Colon (tissue), 2 donors: ENCODE measurements around the gene FKBP10.
"Not testable (repeated sequence)": the region's sequence is repeated elsewhere in the genome, so short reads cannot be mapped to it uniquely, and the experiment has no call there.

Experiments used
- FAIRE-seq: peaks from 2 replicates; lab custom pipeline; 2012; peaks lifted over from hg19 to GRCh38; lab: Jason Lieb, UNC
- donor health status: control.
- donor health status: control.

Gene FKBP10

GRCh38 chr17:41810659-41811548 is 1.9 kb upstream of the FKBP10 start:
- FAIRE-seq: no peak

GRCh38 chr17:41811549-41812380 is 1.0 kb upstream of the FKBP10 start, which contains the start of gene P3H4:
TSS of gene P3H4 (minus strand) at chr17:41811949. CDS start at chr17:41811915, 34 bp downstream.
- no peak for FAIRE-seq

GRCh38 chr17:41813152-41813680 is 412 bp downstream of the FKBP10 start:
- no peak for FAIRE-seq

GRCh38 chr17:41813699-41814124 is 908 bp downstream of the FKBP10 start:
- FAIRE-seq: no peak

- no peak for FAIRE-seq
Measured at GRCh38 chr17:41814195-41814594, 1.4 kb downstream of the FKBP10 start.

- FAIRE-seq: no peak
Measured at GRCh38 chr17:41816637-41817320, 4.0 kb downstream of the FKBP10 start.

GRCh38 chr17:41818024-41818423 is 5.2 kb downstream of the FKBP10 start:
- no peak for FAIRE-seq

GRCh38 chr17:41821776-41822175 is 9.0 kb downstream of the FKBP10 start:
- FAIRE-seq: no peak

- no peak for FAIRE-seq
Measured at GRCh38 chr17:41822216-41823140, 9.7 kb downstream of the FKBP10 start.

GRCh38 chr17:41823141-41823524 is 10.3 kb downstream of the FKBP10 start:
- no peak for FAIRE-seq

- no peak for FAIRE-seq
Measured at GRCh38 chr17:41823580-41823979, 10.8 kb downstream of the FKBP10 start.

GRCh38 chr17:41824086-41824485 is 11.3 kb downstream of the FKBP10 start:
- FAIRE-seq: no peak

GRCh38 chr17:41825175-41825845 is 12.5 kb downstream of the FKBP10 start:
- FAIRE-seq: no peak

GRCh38 chr17:41829961-41830360 is 17.2 kb downstream of the FKBP10 start:
- not testable (repeated sequence) for FAIRE-seq

- no peak for FAIRE-seq
Measured at GRCh38 chr17:41835214-41835799, 22.5 kb downstream of the FKBP10 start.

- no peak for FAIRE-seq
Measured at GRCh38 chr17:41835800-41836549, 23.2 kb downstream of the FKBP10 start, which contains the start of gene NT5C3B. TSS of gene NT5C3B (minus strand) at chr17:41836232. CDS start at chr17:41836193, 39 bp downstream.

- no peak for FAIRE-seq
Measured at GRCh38 chr17:41836550-41837196, 23.9 kb downstream of the FKBP10 start.

- no peak for FAIRE-seq
Measured at GRCh38 chr17:41837761-41838538, 25.1 kb downstream of the FKBP10 start, which contains the start of gene KLHL10. TSS of gene KLHL10 (plus strand) at chr17:41837825. CDS start at chr17:41837933, 108 bp downstream.
